Mucosa of descending colon (tissue), 3 donors: Measurements from ENCODE around the gene GPR12. TPM values are rescaled to one million over a fixed set of nuclear protein-coding genes. Genes with fewer than 3 reads are reported as not detected.

Experiments used
- ATAC-seq: fragments of 200-7000 bp; cut with Tn5 transposase; one replicate; pipeline ENCODE4 v1.9.1; 2020; ENCODE audit warnings: mild to moderate bottlenecking, moderate library complexity
- DNase-seq, 3 donors: peaks; one replicate each; pipeline ENCODE4 v3.0.0-alpha.2; 2020
- H3K36me3 ChIP-seq: fragments of 200-600 bp; one replicate; pipeline ENCODE4 v1.8.0; 2021; ENCODE audit warnings: low read depth, mild to moderate bottlenecking
- H3K4me1 ChIP-seq: fragments of 200-600 bp; one replicate; pipeline ENCODE4 v1.8.0; 2021; ENCODE audit warnings: low read depth, mild to moderate bottlenecking
- H3K4me3 ChIP-seq: fragments of 200-600 bp; one replicate; pipeline ENCODE4 v1.8.0; 2021; ENCODE audit warnings: mild to moderate bottlenecking
- H3K9me3 ChIP-seq: fragments of 200-600 bp; one replicate; pipeline ENCODE4 v1.8.0; 2021; ENCODE audit warnings: mild to moderate bottlenecking
- intact Hi-C, 2 donors: fragments of 100-400 bp; cut with DNase I in 1 of 2; cut with micrococcal nuclease in 1 of 2; formaldehyde crosslinking; loops; one replicate each; pipeline versions ENCODE4 v1.11.0 to v1.11.1; 2022; cut with DNase I, micrococcal nuclease
- total RNA-seq, 3 donors: library from RNA; stranded (reverse); fragmentation: NEBNext Ultra II Directional in 2 of 3; extraction: Animal tissue kit (Norgen Biotek cat#: 25700) in 2 of 3; gene quantifications; one replicate each; pipeline versions ENCODE4 v1.2.1 to v1.2.4, GENCODE V29; 2021 to 2023
- TF ChIP-seq, protein P1 (sequence below): fragments of 200-600 bp; IDR thresholded peaks from one replicate; pipeline ENCODE4 v1.8.0; 2022; ENCODE audit warnings: antibody characterized with exemption, mild to moderate bottlenecking
- donor health status: DM: no; HTN: no; CAD: no; lungs with moderate emphysema.
- donor health status: DM: no; HTN: no; CAD: no.
- donor health status: DM: no; HTN: yes; CAD: no.

GPR12 gene
- total RNA-seq, 3 donors from 2014 or later: not detected

DNA sequence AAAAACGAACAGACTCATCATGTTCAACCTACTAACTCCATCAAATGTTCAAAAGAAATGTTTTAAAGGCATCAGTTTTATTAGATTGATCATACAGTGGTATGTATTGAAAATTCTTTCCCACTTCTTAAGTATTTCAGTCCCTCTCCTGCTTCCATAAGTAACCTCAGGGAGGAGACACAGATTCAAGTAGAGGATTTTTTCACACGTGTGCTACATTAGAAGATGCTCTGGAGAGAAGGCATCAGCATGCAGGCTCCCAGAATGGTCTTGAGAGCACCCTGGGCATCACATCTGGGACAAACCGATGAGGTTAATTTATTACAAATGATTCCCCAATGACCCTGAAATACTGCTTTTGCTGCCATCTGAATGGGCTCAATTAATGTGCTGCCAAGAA is 3.6 kb downstream of the GPR12 start:
- no peaks in the 10 kb centered on the region for H3K9me3 ChIP-seq
- DNase-seq (no peak), ATAC-seq (no peak)
- peaks cover 4% of the 10 kb centered on the region for H3K4me1 ChIP-seq
- TF ChIP-seq, protein P1, sequence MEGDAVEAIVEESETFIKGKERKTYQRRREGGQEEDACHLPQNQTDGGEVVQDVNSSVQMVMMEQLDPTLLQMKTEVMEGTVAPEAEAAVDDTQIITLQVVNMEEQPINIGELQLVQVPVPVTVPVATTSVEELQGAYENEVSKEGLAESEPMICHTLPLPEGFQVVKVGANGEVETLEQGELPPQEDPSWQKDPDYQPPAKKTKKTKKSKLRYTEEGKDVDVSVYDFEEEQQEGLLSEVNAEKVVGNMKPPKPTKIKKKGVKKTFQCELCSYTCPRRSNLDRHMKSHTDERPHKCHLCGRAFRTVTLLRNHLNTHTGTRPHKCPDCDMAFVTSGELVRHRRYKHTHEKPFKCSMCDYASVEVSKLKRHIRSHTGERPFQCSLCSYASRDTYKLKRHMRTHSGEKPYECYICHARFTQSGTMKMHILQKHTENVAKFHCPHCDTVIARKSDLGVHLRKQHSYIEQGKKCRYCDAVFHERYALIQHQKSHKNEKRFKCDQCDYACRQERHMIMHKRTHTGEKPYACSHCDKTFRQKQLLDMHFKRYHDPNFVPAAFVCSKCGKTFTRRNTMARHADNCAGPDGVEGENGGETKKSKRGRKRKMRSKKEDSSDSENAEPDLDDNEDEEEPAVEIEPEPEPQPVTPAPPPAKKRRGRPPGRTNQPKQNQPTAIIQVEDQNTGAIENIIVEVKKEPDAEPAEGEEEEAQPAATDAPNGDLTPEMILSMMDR: no peak
- H3K4me3 ChIP-seq: no peak overlapping the region
- intact Hi-C loops: no loop called here
- no peaks in the 10 kb centered on the region for H3K36me3 ChIP-seq

DNA sequence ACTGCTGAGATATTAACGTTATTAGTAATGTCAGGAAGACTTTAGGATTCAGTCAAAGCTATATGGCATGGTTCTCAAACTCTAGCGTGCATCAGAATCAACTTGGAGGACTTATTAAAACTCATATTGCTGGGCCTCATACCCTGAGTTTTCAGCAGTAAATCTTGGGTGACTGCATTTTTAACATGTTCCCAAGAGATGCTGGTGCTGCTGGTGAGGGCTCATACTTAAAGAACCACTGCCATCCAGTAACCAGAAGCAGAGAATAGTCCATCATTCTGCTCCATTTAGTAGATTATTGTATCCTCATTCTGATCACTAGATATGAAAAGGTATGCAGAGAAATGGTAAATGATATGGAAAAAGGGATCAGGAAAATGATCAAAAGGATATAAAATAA is 7.9 kb downstream of the GPR12 start:
- DNase-seq (no peak), ATAC-seq (no peak)
- TF ChIP-seq, protein P1: no peak
- H3K4me1 ChIP-seq: no peaks in the 10 kb centered on the region
- H3K4me3 ChIP-seq: no peak overlapping the region
- H3K36me3 ChIP-seq: no peaks in the 10 kb centered on the region
- H3K9me3 ChIP-seq: no peaks in the 10 kb centered on the region
- intact Hi-C loops: no loop called here

DNA sequence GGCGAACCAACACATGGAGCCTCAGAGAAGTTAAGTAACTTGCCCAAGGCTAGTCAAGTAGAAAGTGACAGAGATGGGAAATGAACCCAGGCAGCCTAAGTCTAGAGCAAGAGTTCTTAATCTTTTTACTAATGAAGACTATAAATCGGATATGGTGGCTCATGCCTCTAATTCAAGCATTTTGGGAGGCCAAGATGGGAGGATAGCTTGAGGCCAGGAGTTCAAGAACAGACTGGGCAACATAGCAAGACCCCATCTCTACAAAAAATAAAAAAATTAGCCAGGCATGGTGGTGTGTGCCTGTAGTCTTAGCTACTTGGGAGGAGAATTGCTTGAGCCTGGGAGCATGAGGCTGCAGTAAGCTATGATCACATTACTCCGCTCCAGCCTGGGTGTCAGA is 10.7 kb downstream of the GPR12 start:
- TF ChIP-seq, protein P1: no peak
- Histone ChIP-seq H3K36me3 (no peaks in the 10 kb centered on the region), H3K4me3 (no peak overlapping the region), H3K9me3 (no peaks in the 10 kb centered on the region), H3K4me1 (no peaks in the 10 kb centered on the region)
- DNase-seq: no peak
- intact Hi-C loops: no loop called here
- ATAC-seq: no peak

DNA sequence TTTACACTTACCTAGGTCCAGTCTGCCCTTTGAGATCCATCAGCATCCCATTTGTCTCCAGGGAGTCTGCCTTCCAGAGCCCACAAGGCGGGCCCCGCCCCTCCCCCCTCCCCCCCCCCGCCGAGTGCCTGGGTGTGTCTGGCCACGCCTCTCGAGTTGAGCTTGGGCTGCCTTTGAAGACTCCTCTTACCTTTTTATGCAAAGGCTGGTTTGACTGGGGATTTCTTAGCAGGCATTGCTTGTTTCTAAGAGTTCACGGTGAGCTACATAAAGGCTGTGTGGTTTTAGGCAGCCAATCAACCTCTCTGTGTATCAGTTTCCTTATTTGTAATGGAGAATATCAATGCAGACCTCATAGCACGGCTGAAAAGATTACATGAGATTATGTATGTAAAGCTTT is 11.3 kb downstream of the GPR12 start:
- ATAC-seq (no peak), DNase-seq (no peak)
- intact Hi-C loops: no loop called here
- Histone ChIP-seq H3K4me3 (no peak overlapping the region), H3K36me3 (no peaks in the 10 kb centered on the region), H3K9me3 (no peaks in the 10 kb centered on the region), H3K4me1 (no peaks in the 10 kb centered on the region)
- TF ChIP-seq, protein P1: no peak

DNA sequence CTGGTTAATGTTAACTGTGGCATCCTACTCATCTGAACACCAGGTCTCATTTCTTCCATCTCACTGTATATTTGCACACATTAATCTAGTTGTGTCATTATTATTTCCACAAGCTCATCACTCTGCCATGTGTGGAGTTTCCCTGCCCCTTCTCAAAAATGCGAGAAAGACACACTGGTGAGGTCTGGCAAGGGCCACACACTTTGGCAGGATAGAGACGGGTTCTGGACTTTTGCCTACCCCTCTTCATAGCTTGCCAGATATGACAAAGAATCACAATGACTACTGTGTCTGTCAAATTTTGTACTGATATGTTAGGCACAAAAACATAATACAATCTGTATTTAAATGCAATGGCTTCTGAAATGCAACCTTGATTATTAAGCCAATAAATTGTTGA is 12.9 kb downstream of the GPR12 start:
- no peaks in the 10 kb centered on the region for H3K4me1 ChIP-seq
- intact Hi-C loops: no loop called here
- TF ChIP-seq, protein P1: no peak
- ATAC-seq (no peak), DNase-seq (no peak)
- no peaks in the 10 kb centered on the region for H3K36me3 ChIP-seq
- H3K9me3 ChIP-seq: no peaks in the 10 kb centered on the region
- no peak overlapping the region for H3K4me3 ChIP-seq

DNA sequence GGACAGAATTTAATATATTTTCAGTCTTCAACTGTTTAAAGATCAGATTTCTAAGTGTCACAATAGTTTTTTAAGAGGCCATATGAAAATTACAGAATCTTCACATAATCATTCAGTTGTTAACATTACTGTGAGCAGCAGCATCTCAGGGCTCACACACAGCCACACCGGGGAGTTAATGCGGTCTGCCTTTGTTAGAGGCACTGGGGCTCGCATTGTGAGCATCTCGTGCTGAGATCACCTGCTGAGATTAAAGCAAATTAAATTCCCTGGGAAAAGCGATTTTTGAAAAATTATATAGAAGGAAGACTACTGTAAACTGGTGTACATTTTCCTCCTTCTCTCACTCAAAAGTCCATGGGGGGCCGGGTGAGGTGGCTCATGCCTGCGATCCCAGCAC is 16.6 kb downstream of the GPR12 start:
- TF ChIP-seq, protein P1: no peak
- Histone ChIP-seq H3K9me3 (no peaks in the 10 kb centered on the region), H3K4me1 (no peaks in the 10 kb centered on the region), H3K36me3 (no peaks in the 10 kb centered on the region), H3K4me3 (no peak overlapping the region)
- ATAC-seq (no peak), DNase-seq (no peak)
- intact Hi-C loops: no loop called here
